Measurements from ENCODE around the gene AK4. TPM values are rescaled to one million over a fixed set of nuclear protein-coding genes. Genes with fewer than 3 reads are reported as not detected.

AK4 gene
- total RNA-seq, 1 experiment from 2014 or later, result 131 TPM

- no peaks in the 10 kb centered on the region for H3K9me3 Mint-ChIP-seq (ENCODE audit: unreplicated experiment)
- Histone ChIP-seq H3K36me3 (ENCODE audit: control insufficient read depth, insufficient read depth, low read length) (no peaks in the 10 kb centered on the region), H3K27me3 (replicated peaks; ENCODE audit: control insufficient read depth, insufficient read depth, low read length) (no peaks in the 10 kb centered on the region), H3K9me3 (no peaks in the 10 kb centered on the region), H3K4me3 (ENCODE audit: low read depth, low read length) (peak overlapping the region; percentile 70), H3K4me1 (no peaks in the 10 kb centered on the region)
- H3K27ac Mint-ChIP-seq (ENCODE audit: unreplicated experiment), result peak overlapping the region; percentile 85
- intact Hi-C loops (cut with micrococcal nuclease; ENCODE audit: unreplicated experiment), result loop anchor here (1.0 kb wide), 1 partner anchor 165 kb away; the partner anchor contains the start of genes LEPR and LEPROT
- peak overlapping the region; percentile 98 for H3K4me3 Mint-ChIP-seq (ENCODE audit: unreplicated experiment)
- H3K4me1 Mint-ChIP-seq (ENCODE audit: low read depth, unreplicated experiment), result peaks cover 14% of the 10 kb centered on the region
- no peak for TF ChIP-seq CTCF (IDR thresholded peaks at IDR 0.05; ENCODE audit: insufficient read depth in 1 of 2, low read depth in 1 of 2, low read length in 1 of 2, severe bottlenecking in 1 of 2, unreplicated experiment in 1 of 2)
- peaks cover 5% of the 10 kb centered on the region for H3K36me3 Mint-ChIP-seq (ENCODE audit: insufficient read depth, unreplicated experiment)
- ChIA-PET CTCF (no interaction called here), POLR2A (interaction anchor here (1.9 kb wide), 1 partner anchor 165 kb away, joined by 5 read pairs; the partner anchor contains the start of genes LEPR and LEPROT)
- no peaks in the 10 kb centered on the region for H3K27me3 Mint-ChIP-seq (ENCODE audit: insufficient read depth, unreplicated experiment)
- no peak for DNase-seq
- BruUV-seq (replicated peaks), result no TSS peak
Measured at GRCh38 chr1:65255656-65256050, 107.7 kb downstream of the AK4 start.

DNA sequence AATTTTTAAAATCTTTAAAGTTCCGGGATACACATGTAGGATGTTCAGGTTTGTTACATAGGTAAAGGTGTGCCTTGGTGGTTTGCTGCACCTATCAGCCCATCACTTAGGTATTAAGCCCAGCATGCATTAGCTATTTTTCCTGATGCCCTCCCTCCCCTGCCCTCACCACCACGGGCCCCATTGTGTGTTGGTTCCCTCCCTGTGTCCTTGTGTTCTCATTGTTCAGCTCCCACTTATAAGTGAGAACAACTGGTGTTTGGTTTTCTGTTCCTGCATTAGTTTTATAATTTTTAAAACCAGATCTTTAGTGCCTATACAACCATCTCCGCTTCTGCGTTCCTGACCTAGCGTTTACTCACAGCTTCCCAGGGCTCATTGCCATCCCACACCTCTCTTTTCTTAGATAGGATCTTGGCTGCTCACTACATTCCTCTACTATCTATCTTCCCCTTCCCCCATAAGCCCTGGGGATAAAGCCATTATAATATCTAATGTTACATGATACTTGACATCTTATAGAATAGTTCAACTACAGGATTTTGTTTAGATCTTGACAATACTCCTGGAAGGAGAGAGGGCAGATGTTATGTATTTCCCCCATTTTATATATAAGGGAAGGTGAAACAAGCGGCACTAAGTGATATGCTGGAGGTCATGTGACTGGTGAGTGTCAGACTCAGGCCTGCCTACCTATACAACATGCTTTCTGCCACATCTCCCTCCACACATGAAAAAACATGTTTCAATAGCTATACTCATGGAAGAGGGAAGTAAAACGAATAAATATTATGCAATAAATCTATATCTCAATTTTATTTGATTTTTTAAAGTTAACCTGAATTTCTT lies 109.1 kb downstream of the AK4 start:
- Histone ChIP-seq H3K36me3 (ENCODE audit: control insufficient read depth, insufficient read depth, low read length) (no peaks in the 10 kb centered on the region), H3K4me3 (ENCODE audit: low read depth, low read length) (no peak overlapping the region), H3K9me3 (no peaks in the 10 kb centered on the region), H3K27me3 (replicated peaks; ENCODE audit: control insufficient read depth, insufficient read depth, low read length) (no peaks in the 10 kb centered on the region), H3K4me1 (no peaks in the 10 kb centered on the region)
- Mint-ChIP-seq H3K27me3 (ENCODE audit: insufficient read depth, unreplicated experiment) (no peaks in the 10 kb centered on the region), H3K9me3 (ENCODE audit: unreplicated experiment) (no peaks in the 10 kb centered on the region), H3K4me3 (ENCODE audit: unreplicated experiment) (peak overlapping the region; percentile 27), H3K36me3 (ENCODE audit: insufficient read depth, unreplicated experiment) (peaks cover 5% of the 10 kb centered on the region), H3K4me1 (ENCODE audit: low read depth, unreplicated experiment) (peaks cover 14% of the 10 kb centered on the region), H3K27ac (ENCODE audit: unreplicated experiment) (no peak overlapping the region)
- no TSS peak for BruUV-seq (replicated peaks)
- no peak for TF ChIP-seq CTCF (IDR thresholded peaks at IDR 0.05; ENCODE audit: insufficient read depth in 1 of 2, low read depth in 1 of 2, low read length in 1 of 2, severe bottlenecking in 1 of 2, unreplicated experiment in 1 of 2)
- CTCF ChIA-PET, result no interaction called here
- intact Hi-C loops (cut with micrococcal nuclease; ENCODE audit: unreplicated experiment), result no loop called here
- no peak for DNase-seq
- POLR2A ChIA-PET, result no interaction called here

DNA sequence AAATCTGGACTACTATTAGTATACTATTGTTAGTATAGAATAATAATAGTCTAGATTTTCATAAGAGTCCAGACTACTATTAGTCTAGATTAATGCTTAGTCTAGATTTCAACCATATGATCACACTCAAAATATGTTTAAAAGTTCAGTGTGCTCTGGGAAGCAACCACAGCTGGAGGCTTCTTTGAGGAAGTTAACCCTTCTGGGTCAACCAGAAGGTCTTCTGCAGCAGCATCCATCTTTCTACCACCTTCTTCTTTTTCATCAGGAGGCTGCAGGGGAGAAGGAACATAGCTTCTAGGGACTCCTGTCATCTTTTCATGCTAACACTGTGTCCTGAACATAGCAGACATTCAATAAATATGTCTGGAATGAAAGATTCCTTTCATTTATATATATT lies 110.1 kb downstream of the AK4 start:
- Mint-ChIP-seq H3K4me3 (ENCODE audit: unreplicated experiment) (no peak overlapping the region), H3K36me3 (ENCODE audit: insufficient read depth, unreplicated experiment) (peaks cover 5% of the 10 kb centered on the region), H3K27me3 (ENCODE audit: insufficient read depth, unreplicated experiment) (no peaks in the 10 kb centered on the region), H3K9me3 (ENCODE audit: unreplicated experiment) (no peaks in the 10 kb centered on the region), H3K27ac (ENCODE audit: unreplicated experiment) (no peak overlapping the region), H3K4me1 (ENCODE audit: low read depth, unreplicated experiment) (peaks cover 14% of the 10 kb centered on the region)
- no peak for TF ChIP-seq CTCF (IDR thresholded peaks at IDR 0.05; ENCODE audit: insufficient read depth in 1 of 2, low read depth in 1 of 2, low read length in 1 of 2, severe bottlenecking in 1 of 2, unreplicated experiment in 1 of 2)
- ChIA-PET POLR2A (no interaction called here), CTCF (no interaction called here)
- no peaks in the 10 kb centered on the region for H3K27me3 ChIP-seq (replicated peaks; ENCODE audit: control insufficient read depth, insufficient read depth, low read length)
- BruUV-seq (replicated peaks), result no TSS peak
- intact Hi-C loops (cut with micrococcal nuclease; ENCODE audit: unreplicated experiment), result no loop called here
- no peaks in the 10 kb centered on the region for H3K4me1 ChIP-seq
- H3K9me3 ChIP-seq, result no peaks in the 10 kb centered on the region
- H3K36me3 ChIP-seq (ENCODE audit: control insufficient read depth, insufficient read depth, low read length), result no peaks in the 10 kb centered on the region
- no peak for DNase-seq
- H3K4me3 ChIP-seq (ENCODE audit: low read depth, low read length), result no peak overlapping the region
